Measurements from ENCODE around the gene KLHL5.

DNA sequence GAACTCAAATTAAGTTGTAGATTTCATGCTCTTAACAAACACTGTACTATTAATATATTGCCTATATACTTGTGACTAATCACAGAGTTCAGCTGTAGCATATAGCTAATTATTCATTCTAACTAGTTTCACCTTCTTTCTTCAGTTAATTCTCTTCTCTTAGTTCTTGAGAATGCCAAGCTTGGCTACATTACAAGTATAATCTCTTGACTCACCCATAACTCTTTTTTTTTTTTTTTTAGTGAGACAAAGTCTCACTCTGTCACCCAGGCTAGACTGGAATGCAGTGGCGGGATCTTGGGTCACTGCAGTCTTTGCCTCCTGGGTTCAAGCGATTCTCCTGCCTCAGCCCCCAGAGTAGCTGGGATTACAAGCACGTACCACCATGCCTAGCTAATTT lies 5.4 kb downstream of the KLHL5 start:
- TF ChIP-seq, protein P1, sequence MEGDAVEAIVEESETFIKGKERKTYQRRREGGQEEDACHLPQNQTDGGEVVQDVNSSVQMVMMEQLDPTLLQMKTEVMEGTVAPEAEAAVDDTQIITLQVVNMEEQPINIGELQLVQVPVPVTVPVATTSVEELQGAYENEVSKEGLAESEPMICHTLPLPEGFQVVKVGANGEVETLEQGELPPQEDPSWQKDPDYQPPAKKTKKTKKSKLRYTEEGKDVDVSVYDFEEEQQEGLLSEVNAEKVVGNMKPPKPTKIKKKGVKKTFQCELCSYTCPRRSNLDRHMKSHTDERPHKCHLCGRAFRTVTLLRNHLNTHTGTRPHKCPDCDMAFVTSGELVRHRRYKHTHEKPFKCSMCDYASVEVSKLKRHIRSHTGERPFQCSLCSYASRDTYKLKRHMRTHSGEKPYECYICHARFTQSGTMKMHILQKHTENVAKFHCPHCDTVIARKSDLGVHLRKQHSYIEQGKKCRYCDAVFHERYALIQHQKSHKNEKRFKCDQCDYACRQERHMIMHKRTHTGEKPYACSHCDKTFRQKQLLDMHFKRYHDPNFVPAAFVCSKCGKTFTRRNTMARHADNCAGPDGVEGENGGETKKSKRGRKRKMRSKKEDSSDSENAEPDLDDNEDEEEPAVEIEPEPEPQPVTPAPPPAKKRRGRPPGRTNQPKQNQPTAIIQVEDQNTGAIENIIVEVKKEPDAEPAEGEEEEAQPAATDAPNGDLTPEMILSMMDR (conservative IDR thresholded peaks at IDR 0.05; ENCODE audit: low read length), result no peak
- no peak for TF ChIP-seq EZH2phosphoT487 (IDR thresholded peaks at IDR 0.05; ENCODE audit: borderline replicate concordance, low read depth, low read length)

Measured in OCI-LY7 (cell line).